Measurements from ENCODE around the gene ACSBG1.
A peak's percentile ranks its signal among the peaks of the same experiment; 100 is the strongest.
"Not testable (repeated sequence)": the region's sequence is repeated elsewhere in the genome, so short reads cannot be mapped to it uniquely, and the experiment has no call there.

Gene ACSBG1

DNA sequence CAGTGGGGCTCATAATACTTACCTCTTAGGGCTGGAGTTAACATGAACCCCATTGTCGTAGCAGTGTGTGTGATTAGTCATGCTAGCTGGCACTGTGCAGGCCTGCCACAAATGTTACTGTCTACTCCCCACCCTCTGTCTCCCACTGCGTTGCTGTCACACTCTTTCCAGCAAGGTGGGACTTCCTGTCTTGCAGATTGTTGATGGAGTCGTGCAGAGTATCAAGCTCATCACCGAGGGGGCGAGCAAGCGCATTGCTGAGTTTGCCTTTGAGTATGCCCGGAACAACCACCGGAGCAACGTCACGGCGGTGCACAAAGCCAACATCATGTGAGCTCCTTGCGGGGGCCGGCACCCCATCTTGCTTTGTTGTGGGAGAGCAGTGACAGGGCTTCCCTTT, 72.3 kb downstream of the ACSBG1 start:
- no peak for DNase-seq

GRCh38 chr15:78159395-78159794, 75.0 kb downstream of the ACSBG1 start:
- DNase-seq: peak in 1 of 3 experiments; percentile 25

DNA sequence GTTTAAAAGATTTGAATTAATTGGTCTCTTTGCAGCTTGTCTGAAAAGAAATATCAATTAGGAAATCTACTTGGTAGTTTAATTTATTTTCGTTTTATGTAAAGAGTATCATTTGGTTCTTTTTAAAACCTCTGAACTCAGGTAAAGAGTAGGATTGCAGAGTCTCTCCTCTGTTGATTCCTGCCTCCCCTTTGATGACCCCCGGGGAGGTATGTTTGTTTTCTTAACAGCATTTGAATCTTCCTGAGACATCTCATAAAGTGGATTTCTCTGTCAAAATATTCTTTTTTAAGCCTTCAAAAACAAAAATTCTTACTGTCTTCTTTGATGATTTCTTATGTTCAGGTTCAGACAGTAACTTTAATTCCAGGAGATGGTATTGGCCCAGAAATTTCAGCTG, 77.2 kb downstream of the ACSBG1 start:
- no peak for DNase-seq

DNA sequence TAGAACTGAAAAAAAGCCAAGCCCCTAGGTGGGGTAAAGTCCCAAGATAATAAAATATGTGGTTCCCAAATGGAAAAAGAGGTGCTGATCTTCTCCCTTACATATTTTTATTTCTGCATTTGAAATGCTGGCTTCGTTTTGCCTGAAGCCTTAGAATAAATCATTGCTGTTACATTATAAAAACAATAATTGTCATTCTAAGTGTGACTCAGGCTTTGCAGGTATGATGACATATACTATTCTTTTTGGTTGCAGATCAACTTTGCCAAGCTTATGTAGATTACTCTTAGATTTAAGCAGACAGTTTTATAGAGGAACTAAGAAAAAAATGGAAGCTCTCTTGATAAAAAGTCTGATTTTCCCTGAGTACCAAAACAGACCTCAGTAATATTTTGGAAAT, 77.7 kb downstream of the ACSBG1 start:
- no peak for DNase-seq

DNA sequence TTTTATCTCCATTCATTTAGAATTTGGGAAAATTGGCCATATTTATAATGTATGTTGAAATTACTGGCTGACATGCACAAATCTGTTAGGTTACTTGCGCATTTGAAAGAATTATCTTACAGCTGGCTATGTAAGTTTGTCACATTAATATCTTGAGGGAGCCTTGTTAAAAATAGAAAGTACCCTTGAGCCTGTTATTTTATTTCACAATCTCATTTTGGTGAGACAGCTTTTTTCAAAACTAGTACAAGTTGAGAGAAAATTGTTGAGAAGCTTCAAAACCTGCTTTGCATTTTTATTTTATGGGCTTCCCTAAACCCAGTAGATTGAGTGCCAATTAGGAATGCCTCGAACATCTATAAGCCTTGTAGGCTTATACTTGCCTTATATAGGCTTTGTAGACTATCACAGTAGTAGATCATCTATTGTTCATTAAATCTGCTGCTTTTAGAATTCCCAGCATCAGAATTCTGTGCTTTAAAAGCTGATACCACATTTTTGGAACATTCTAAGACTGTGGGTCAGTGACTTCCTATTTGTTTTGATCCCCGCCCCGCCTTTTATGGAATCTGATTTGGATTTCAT, 78.9 kb downstream of the ACSBG1 start:
- no peak for DNase-seq

- no peak for DNase-seq
Observed at GRCh38 chr15:78154955-78155354, 79.4 kb downstream of the ACSBG1 start.

DNA sequence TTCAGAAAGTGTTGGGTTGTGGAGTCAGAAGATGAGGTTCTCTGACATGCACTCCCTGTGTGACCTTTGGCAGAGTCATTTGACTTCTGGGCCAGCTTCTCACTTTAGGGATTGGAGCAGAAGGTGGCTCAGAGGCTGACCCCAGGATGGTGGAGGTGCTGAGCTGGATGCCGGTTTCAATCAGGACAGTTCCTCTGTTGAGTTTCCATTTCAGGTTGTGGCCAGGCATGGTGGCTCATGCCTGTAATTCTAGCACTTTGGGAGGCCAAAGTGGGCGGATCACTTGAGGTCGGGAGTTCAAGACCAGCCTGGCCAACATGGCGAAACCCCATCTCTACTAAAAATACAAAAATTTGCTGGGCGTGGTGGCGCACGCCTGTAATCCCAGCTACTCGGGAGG, 83.3 kb downstream of the ACSBG1 start:
- not testable (repeated sequence) for DNase-seq

GRCh38 chr15:78149805-78150751, 84.3 kb downstream of the ACSBG1 start:
- DNase-seq: peak; percentile 52 to 84 (median 80)

DNA sequence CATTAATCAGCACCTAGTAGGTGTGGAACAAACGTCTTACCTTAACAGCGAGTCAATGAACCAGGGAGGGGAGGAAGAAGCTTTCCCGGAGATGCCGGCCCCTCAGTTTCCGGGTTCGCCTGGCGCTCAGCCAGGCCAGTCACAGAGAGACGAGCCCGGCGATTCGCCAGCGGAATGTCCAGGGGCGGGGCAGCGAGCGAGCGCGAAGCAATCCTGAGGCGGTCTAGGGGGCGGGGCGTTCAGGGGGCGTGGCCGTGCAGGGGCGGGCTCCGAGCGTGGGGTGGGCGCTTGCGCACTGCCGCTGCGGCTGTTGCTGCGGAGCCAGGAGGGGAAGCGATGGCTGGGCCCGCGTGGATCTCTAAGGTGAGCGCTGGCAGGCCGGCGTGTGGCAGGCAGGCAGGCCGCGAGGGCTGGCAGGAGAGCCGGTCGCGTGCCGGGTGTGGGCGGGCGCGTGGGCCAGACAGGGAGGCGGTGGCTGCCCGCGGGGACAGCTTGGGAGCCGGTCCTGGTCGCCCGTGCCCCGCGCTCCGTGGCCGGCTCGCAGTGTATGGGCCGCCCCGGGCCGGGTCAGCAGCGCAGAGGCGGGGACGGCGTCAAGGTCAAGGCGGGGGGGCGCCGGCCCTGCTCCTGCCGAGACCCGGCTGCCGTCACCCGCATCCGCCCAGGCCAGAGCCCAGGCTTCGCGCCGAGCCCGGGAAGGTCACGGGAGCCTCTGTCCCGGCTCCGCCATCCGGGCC, 85.1 kb downstream of the ACSBG1 start, which contains the start of gene IDH3A:
TSS of gene IDH3A (plus strand) at position 295 of the 737 bp plus-strand sequence. CDS start at position 337, 42 bp downstream.
- peak; percentile 95 to 99 (median 98) for DNase-seq

GRCh38 chr15:78148392-78149067, 85.8 kb downstream of the ACSBG1 start:
- no peak for DNase-seq

GRCh38 chr15:78147566-78147965, 86.8 kb downstream of the ACSBG1 start:
- no peak for DNase-seq

DNA sequence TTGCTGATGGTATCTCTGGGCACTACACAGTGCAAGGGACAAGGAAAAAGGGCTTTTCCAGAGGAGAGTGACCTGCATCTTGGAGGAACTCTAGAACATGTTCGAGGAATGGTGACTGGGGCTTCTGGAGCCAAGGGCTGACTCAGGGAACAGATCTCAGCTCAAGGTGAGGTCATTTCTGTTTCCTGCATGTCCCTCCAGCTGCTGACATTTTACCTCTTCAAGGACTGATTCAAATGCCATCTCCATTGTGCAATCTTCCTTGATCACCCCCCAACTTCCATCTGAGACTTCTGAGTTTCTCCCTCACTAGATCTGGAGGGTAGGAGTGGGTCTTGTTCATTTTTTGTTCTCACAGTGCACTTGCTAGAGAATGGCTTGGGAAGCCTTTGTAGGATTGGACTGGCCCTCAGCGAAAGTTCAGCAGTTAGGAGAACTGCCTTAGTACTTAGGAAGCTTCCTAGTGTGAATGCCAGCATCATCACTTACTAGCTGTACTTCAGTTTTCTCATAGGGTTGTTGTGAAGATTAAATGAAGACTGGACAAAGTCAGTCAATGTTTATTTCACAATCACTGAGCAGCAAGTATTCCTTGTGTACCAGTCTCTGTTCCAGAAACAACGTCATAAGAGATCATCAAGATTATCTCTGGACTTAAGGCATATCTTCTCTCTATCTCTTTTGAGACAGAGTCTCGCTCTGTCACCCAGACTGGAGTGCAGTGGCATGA, 87.8 kb downstream of the ACSBG1 start:
- no peak for DNase-seq

- DNase-seq: no peak
Observed at GRCh38 chr15:78142332-78142731, 92.0 kb downstream of the ACSBG1 start.

DNA sequence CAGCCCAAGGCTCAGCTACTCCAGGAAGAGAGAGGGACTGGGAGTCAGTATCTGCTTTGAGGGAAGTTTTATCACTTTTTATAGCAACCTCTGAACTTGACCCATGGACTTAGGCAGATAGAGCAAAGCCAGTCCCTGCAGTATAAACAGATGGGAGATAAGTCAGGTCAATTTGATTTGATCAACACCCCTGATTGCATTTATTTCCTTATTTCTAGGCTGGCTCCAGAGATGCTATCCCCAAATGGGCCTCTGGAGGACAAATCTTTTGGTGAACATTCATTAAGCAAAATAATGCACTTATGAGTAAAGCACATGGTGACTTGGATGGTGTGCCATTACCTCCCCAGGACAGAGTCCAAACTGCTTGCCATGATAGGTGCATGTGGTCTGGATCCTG, 94.1 kb downstream of the ACSBG1 start:
- DNase-seq: no peak

DNA sequence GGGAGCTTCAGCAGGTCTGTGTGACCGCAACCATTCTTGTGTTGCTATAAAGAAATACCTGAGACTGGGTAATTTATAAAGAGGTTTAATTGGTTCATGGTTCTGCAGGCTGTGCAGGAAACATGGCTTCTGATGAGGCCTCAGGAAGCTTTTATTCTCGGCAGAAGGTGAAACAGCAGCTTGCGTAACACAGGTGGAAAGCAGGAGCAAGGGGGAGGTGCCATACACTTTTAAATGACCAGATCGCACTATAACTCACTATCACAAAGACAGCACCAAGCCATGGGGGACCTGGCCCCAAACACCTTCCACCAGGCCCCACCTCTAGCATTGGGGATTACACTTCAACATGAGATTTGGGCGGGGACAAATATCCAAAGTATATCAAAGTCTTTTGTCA, 94.8 kb downstream of the ACSBG1 start:
- DNase-seq: no peak

DNA sequence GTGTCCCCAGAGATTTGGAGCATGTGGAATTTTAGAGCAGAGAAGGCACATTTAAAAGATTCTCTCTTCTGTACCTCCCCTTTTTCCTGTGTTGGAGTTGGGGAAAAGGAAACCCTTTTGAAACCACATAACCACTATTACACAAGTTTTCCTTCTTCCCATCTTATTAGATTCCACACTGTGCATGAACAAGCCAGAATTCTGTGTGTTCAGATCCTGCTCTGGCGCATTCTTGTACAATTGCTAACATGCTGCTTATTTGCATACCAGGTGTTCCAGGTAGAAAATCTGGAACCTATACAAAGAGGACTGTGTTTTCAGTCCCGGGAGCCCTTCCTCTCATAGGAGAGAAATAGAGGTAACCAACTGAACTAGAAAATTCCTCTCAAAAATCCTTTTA, 100.6 kb downstream of the ACSBG1 start:
- no peak for DNase-seq

DNA sequence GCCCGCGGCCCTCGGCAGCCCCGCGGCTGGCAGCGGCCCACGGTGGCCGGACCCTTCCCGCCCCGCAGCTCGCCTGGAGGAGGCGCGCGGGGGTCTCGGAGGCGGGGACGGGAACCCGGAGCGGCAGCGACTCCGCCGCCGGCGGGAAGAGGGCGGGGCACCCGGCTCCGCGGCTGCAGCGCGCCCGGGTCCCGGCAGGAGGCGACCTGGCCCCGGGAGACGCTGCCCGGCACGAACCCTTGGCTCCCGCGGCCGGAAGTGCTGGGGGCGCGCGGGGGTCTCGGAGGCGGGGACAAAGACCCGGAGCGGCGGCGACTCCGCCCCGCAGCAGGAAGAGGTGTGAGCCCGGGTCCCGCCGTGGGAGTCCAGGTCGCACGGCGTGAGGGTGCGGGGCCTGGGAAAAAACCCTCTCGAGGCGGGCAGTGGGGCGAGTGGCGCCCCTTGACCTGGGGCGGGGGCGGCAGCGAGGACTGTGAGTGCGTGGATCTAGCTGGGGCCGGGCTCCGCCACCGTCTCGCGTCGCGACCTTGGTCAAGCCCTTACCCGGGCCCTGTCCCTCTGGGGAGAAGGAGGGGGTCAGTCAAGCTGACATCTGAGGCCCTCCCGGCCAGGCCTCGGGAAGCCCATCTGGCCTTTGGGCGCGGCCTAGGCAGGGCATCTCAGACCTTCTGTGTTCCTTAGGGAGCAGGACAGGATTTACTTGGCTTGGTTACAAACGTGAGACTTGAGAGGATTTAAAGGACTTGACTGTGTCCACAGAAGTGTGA, 102.9 kb downstream of the ACSBG1 start, which contains the start of gene CIB2:
TSS of gene CIB2 (minus strand) at position 151 of the 767 bp plus-strand sequence. CDS start 230 bp downstream, outside the sequence.
- DNase-seq: peak; percentile 39 to 87 (median 83)

DNA sequence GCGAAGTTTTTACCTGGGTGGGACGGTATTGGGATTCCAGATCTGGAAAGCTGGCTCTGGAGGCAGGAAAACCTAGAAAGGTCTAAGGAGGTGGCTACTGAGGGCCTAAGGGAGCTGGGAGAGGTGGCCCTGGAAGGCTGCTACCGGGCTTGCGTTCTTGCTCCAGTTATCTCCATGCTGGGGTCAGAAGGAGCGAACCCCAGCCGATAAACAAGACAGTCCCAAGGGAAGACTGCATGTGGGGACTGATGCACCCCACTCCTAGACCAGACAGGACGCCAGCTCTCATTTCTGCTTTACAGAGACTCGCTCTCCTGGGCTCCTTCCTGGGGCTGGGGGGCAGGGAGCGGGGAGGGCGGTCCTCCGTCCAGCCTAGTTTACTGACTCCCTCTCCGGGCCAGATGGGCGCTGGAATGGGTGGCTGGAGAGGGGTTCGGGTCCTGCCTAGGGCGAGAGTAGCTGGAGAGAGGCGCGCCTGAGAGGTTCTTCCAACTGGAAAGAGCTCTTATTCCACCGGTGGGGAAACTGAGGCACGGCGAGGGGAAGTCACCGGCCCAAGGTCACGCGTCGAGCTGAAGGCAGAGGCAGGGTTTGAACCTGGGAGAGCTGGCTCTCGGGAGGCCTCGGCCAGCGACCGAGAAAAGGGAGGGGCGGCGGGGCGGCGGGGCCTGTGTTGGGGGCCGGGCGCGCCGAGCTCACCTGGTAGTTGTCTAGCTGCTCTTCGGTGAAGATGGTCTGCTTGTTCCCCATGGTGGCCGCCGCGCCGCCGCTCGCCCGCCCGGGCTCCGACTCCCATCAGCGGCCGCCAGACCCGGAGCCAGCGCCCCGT, 103.7 kb downstream of the ACSBG1 start:
- DNase-seq: peak; percentile 26 to 61 (median 49)

GRCh38 chr15:78129751-78130287, 104.5 kb downstream of the ACSBG1 start:
- peak in 1 of 3 experiments; percentile 19 for DNase-seq

Measured in NCI-H1417 (cell line).